ENCODE measurements around the gene SEPTIN3.

SEPTIN3 gene

DNA sequence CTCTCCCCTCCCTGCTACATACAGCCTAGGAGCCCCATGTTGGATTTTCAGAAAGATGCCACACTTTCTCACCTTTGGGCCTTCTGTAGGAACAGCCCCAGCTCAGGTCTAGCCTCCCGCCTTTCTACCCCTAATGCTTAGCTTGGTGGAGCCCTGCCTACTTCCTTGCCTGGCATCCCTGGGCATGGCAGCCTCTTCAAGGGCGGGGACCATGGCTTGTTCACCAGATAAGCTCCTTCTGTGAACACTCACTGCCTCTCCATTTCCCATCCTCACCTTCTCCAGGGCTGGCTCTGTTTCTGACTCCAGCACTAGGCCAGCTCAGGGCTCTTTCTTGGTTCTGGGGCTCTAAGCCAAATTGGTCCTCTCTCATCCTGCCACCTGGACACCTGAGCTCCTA is 1.4 kb downstream of the SEPTIN3 start:
- no peak overlapping the region for H3K27ac ChIP-seq
- TF ChIP-seq CTCF (conservative IDR thresholded peaks at IDR 0.05) = no peak
- no peak for TF ChIP-seq ZFX (IDR thresholded peaks at IDR 0.05)

- no peak overlapping the region for H3K27ac ChIP-seq
- TF ChIP-seq CTCF (conservative IDR thresholded peaks at IDR 0.05) (no peak), ZFX (IDR thresholded peaks at IDR 0.05) (no peak)
These were observed 2.2 kb downstream of the SEPTIN3 start for GRCh38 chr22:41971431-41971830.

GRCh38 chr22:41974691-41975290 is 5.5 kb downstream of the SEPTIN3 start:
- no peak overlapping the region for H3K27ac ChIP-seq
- TF ChIP-seq CTCF (conservative IDR thresholded peaks at IDR 0.05) (no peak), ZFX (IDR thresholded peaks at IDR 0.05) (no peak)

DNA sequence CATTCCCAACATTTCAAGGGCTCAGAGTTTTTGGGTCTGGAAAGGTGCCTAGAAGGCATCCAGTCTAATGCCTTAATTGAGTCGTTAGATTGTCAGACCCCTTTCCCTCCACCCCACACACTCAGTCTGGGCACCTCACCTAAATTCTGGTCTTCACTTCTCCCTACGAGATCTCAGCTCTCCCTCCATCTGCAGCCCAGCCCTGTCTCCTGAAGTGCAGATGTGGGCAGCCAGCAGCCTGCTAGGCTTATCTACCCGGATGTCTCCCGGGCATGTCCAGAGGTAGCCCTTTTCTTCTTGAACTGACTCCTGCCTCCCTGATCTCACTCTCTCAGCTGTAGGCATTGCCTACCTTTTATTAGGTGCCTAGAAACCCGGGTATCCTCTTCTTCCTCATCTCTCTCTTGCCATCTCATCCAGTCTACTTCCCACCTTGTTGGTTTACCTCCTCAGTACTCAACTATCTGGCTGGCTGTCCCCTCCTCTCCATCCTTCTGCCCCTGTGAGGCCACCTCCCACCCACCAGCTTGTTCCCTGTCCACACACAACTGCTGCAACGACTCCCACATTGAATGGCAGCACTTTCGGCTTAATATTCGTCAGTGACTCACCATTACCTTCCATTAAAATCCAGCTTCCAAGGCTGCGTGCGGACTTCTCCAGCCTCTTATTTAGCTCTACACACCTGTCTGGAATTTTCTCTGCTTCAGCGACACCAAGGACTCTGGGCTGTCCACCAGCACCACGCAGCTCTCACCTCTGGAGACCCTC is 6.2 kb downstream of the SEPTIN3 start:
- H3K27ac ChIP-seq = no peak overlapping the region
- TF ChIP-seq CTCF (conservative IDR thresholded peaks at IDR 0.05) = no peak

DNA sequence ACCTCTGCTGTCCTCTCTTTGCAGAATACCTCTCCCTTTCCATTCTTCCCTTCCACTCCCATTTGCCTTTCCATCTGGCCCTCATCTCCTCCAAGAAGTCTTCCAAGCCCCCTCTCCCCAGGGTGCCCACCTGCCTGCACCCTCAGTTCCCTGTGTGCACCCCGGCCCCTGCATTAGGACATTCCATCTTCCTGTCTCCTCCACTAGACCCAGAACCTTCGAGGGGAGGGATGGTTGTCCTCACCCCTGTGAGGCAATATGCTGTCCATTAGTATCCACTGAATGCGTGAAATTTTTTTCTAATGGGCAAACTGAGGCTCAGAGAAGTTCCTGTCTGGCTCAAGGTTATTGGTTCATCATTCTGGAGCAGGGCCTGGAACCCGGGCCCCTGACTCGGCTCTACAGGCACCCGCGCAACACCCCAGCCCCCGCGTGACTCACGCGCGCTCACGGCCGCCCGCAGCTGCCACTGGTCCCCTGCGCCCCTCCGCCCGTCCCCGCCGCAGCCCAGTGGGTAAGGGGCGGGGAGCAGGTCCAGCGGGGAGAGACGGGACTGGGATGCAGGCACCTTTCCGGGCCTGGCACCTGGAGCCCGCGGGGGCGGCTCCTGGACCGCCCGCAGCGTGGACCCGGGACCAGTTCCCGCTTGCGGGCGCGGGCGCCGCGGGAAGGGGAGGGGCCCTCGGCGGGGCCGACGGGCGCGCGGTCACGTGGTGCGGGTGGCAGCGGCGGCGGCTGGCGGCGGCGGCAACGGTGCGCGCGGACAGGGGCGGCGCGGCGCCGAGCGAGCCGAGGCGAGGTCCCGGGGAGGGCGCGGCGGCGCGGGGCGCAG is 7.0 kb downstream of the SEPTIN3 start:
- peak overlapping the region; percentile 44; the same call in 1 of the 2 replicates for H3K27ac ChIP-seq
- TF ChIP-seq ZFX (IDR thresholded peaks at IDR 0.05) (no peak), CTCF (conservative IDR thresholded peaks at IDR 0.05) (no peak)

- TF ChIP-seq CTCF (conservative IDR thresholded peaks at IDR 0.05) = no peak
- TF ChIP-seq ZFX (IDR thresholded peaks at IDR 0.05) = no peak
- H3K27ac ChIP-seq = peak overlapping the region; percentile 44
These were observed 7.8 kb downstream of the SEPTIN3 start for GRCh38 chr22:41976961-41977566.

All from C4-2B (cell line).